Testis (tissue), 3 donors: ENCODE results near the gene PASD1. TPM values are rescaled to one million over a fixed set of nuclear protein-coding genes. Genes with fewer than 3 reads are reported as not detected.

Experiments
- DNase-seq: peaks from one replicate; pipeline ENCODE4 v3.0.0-alpha.2; 2019
- H3K27ac ChIP-seq, 2 donors: fragments of 200-600 bp; sonication (generic); one replicate each; pipeline ENCODE4 v1.5.1; 2019
- H3K27me3 ChIP-seq: fragments of 200-600 bp; sonication (generic); one replicate; pipeline ENCODE4 v1.5.1; 2019
- H3K36me3 ChIP-seq: fragments of 200-600 bp; sonication (generic); one replicate; pipeline ENCODE4 v1.5.1; 2017; ENCODE audit warnings: low read depth; ENCODE audit errors: missing control alignments
- H3K4me1 ChIP-seq: fragments of 200-600 bp; sonication (generic); one replicate; pipeline ENCODE4 v1.5.1; 2019
- H3K4me3 ChIP-seq, 2 donors: fragments of 200-600 bp; sonication (generic); one replicate each; pipeline ENCODE4 v1.5.1; 2017 to 2019
- H3K9me3 ChIP-seq: fragments of 200-600 bp; sonication (generic); one replicate; pipeline ENCODE4 v1.5.1; 2017
- CTCF ChIP-seq, 3 experiments: fragments of 450-650 bp in 2 of 3; fragments of 200-600 bp in 1 of 3; sonication (generic) in 1 of 3; IDR thresholded peaks; one replicate each; pipeline ENCODE4 v1.5.1; 2016 to 2019; ENCODE audit warnings: antibody characterized with exemption in 3 of 3, mild to moderate bottlenecking in 2 of 3, moderate library complexity in 1 of 3
- POLR2A ChIP-seq: fragments of 450-650 bp; IDR thresholded peaks from one replicate; pipeline ENCODE4 v1.6.1; 2017; ENCODE audit warnings: antibody characterized with exemption, mild to moderate bottlenecking, moderate library complexity
- WGBS, 2 donors: methylation state at CpG; one replicate each; pipeline ENCODE4 v1.1.5; 2018; 5-methylcytosine and 5-hydroxymethylcytosine counted together
- intact Hi-C: fragments of 100-400 bp; cut with DNase I; formaldehyde crosslinking; loops from one replicate; pipeline ENCODE4 v1.15.1; 2023; ENCODE audit warnings: low total_unique reads
- polyA plus RNA-seq: library from polyadenylated mRNA; stranded (reverse); fragments of 350-450 nt; fragmentation: Illumina TruSeq; extraction: RNeasy Lipid Tissue Mini Kit (QIAGEN cat#74804); gene quantifications from one replicate; pipeline ENCODE4 v1.2.3, GENCODE V29; 2014; ENCODE audit warnings: low read depth, low replicate concordance; ENCODE audit not compliant: insufficient read depth
- total RNA-seq, 2 donors: library from RNA; depleted of rRNA; stranded (reverse); fragments of >200 nt; gene quantifications; one replicate each; pipeline ENCODE4 v1.2.3, GENCODE V29; 2016

The PASD1 gene
- total and polyA plus RNA-seq, 3 donors from 2014 or later = 29.4 to 34.1 (median 31.1) TPM

GRCh38 chrX:151596282-151596681, 32.8 kb downstream of the PASD1 start:
- 10 to 15% methylated on average over 1 of the region's 1 CpG for WGBS, 2 donors
- H3K9me3 ChIP-seq = no peaks in the 10 kb centered on the region
- H3K27ac ChIP-seq = no peak overlapping the region
- no peaks in the 10 kb centered on the region for H3K4me1 ChIP-seq
- intact Hi-C loops = no loop called here
- no peaks in the 10 kb centered on the region for H3K27me3 ChIP-seq
- H3K36me3 ChIP-seq = no peaks in the 10 kb centered on the region
- DNase-seq = no peak
- TF ChIP-seq CTCF (IDR thresholded peaks at IDR 0.05) (no peak), POLR2A (no peak)
- H3K4me3 ChIP-seq = no peak overlapping the region

GRCh38 chrX:151604931-151605330, 41.5 kb downstream of the PASD1 start:
- 100% methylated on average over 1 of the region's 1 CpG; no CpG with 5 or more reads in 1 of the 2 donors for WGBS, 2 donors
- intact Hi-C loops = no loop called here
- H3K27me3 ChIP-seq = no peaks in the 10 kb centered on the region

GRCh38 chrX:151609222-151609621, 45.7 kb downstream of the PASD1 start:
- Histone ChIP-seq H3K4me1 (no peaks in the 10 kb centered on the region), H3K27ac (no peak overlapping the region), H3K4me3 (no peak overlapping the region), H3K36me3 (no peaks in the 10 kb centered on the region), H3K9me3 (no peaks in the 10 kb centered on the region), H3K27me3 (no peaks in the 10 kb centered on the region)
- TF ChIP-seq CTCF (IDR thresholded peaks at IDR 0.05) (no peak), POLR2A (no peak)
- intact Hi-C loops = no loop called here
- 93 to 97% methylated on average over 5 of the region's 5 CpGs for WGBS, 2 donors
- DNase-seq = no peak

More at GRCh38 chrX:151604931-151605330, 41.5 kb downstream of the PASD1 start:
- no peak overlapping the region for H3K27ac ChIP-seq
- no peaks in the 10 kb centered on the region for H3K9me3 ChIP-seq
- H3K4me1 ChIP-seq = no peaks in the 10 kb centered on the region
- H3K4me3 ChIP-seq = no peak overlapping the region
- DNase-seq = no peak
- H3K36me3 ChIP-seq = no peaks in the 10 kb centered on the region
- TF ChIP-seq POLR2A = no peak

- H3K27me3 ChIP-seq = no peaks in the 10 kb centered on the region
- no peaks in the 10 kb centered on the region for H3K9me3 ChIP-seq
- H3K4me3 ChIP-seq = no peak overlapping the region
- DNase-seq = no peak
- intact Hi-C loops = no loop called here
- no peaks in the 10 kb centered on the region for H3K36me3 ChIP-seq
- H3K4me1 ChIP-seq = no peaks in the 10 kb centered on the region
- TF ChIP-seq POLR2A (no peak), CTCF (IDR thresholded peaks at IDR 0.05) (no peak)
- no peak overlapping the region for H3K27ac ChIP-seq
- WGBS, 2 donors = 70 to 76% methylated on average over 3 of the region's 3 CpGs
Observed at GRCh38 chrX:151621422-151621821, 57.9 kb downstream of the PASD1 start.

- no peaks in the 10 kb centered on the region for H3K9me3 ChIP-seq
- TF ChIP-seq POLR2A = no peak
- no peak for TF ChIP-seq CTCF (IDR thresholded peaks at IDR 0.05)
- H3K4me1 ChIP-seq = no peaks in the 10 kb centered on the region
- H3K4me3 ChIP-seq = no peak overlapping the region
- intact Hi-C loops = no loop called here
- no peaks in the 10 kb centered on the region for H3K36me3 ChIP-seq
- H3K27ac ChIP-seq = no peak overlapping the region
- WGBS, 2 donors = 64 to 74% methylated on average over 2 of the region's 2 CpGs
- no peaks in the 10 kb centered on the region for H3K27me3 ChIP-seq
- DNase-seq = no peak
Observed at GRCh38 chrX:151624677-151625076, 61.2 kb downstream of the PASD1 start.
